SK-N-MC (cell line): ENCODE results near the gene NPIPA5.

Experiments used
- EZH2 ChIP-seq: fragments of 200-600 bp; sonication (generic); IDR thresholded peaks from one replicate; pipeline ENCODE4 v1.6.1; 2017; ENCODE audit warnings: antibody characterized with exemption
- FOXP2 ChIP-seq: optimal IDR thresholded peaks from 2 replicates; pipeline ENCODE3; 2011; ENCODE audit warnings: mild to moderate bottlenecking, moderate library complexity; ENCODE audit not compliant: insufficient read depth; ENCODE audit errors: extremely low read length, control extremely low read depth
- POLR2AphosphoS5 ChIP-seq: IDR thresholded peaks from 2 replicates; pipeline ENCODE4 v1.6.1; 2012; ENCODE audit warnings: mild to moderate bottlenecking, low read depth, low read length, borderline replicate concordance

DNA sequence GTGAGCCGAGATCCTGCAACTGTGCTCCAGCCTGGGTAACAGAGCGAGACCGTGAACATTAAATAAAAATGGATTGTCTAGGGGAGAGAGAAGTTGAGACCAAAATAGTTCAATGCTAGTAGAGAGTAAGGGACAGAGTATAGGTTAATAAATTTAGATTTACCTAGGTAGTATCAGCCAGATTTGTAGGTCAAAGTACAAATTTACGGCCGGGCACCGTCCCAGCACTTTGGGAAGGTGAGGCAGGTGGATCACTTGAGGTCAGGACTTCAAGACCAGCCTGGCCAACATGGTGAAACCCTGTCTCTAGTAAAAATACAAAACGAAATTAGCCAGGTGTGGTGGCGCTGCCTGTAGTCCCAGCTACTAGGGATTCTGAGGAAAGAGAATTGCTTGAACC is 44.1 kb upstream of the NPIPA5 start:
- TF ChIP-seq POLR2AphosphoS5 (no peak), EZH2 (no peak), FOXP2 (no peak)
